Large intestine (tissue), 3 donors: ENCODE measurements around the gene ANKK1. TPM values are rescaled to one million over a fixed set of nuclear protein-coding genes. Genes with fewer than 3 reads are reported as not detected.

Experiments used
- DNase-seq, 2 donors: peaks; one replicate each; pipeline versions ENCODE4 v3.0.0 to v3.0.0-alpha.2; 2013
- H3K27ac ChIP-seq: one replicate; pipeline ENCODE4 v1.5.1; 2013; ENCODE audit warnings: low read length
- H3K27me3 ChIP-seq: 2 replicates; pipeline ENCODE4 v1.6.1; 2013; ENCODE audit warnings: low read length; ENCODE audit not compliant: control insufficient read depth, insufficient read depth
- H3K36me3 ChIP-seq: 2 replicates; pipeline ENCODE4 v1.6.1; 2013; ENCODE audit warnings: low read length; ENCODE audit not compliant: control insufficient read depth, insufficient read depth
- H3K4me1 ChIP-seq: one replicate; pipeline ENCODE4 v1.6.1; 2013; ENCODE audit warnings: low read length; ENCODE audit not compliant: control insufficient read depth, insufficient read depth
- H3K4me3 ChIP-seq: one replicate; pipeline ENCODE4 v1.5.1; 2013; ENCODE audit warnings: low read length
- H3K9me3 ChIP-seq: one replicate; pipeline ENCODE4 v1.6.1; 2013; ENCODE audit warnings: mild to moderate bottlenecking, low read depth, low read length, moderate library complexity; ENCODE audit not compliant: control insufficient read depth
- WGBS: methylation state at CpG from one replicate; pipeline ENCODE4 v1.1.5; 2013; ENCODE audit warnings: low lambda C conversion rate; ENCODE audit not compliant: insufficient coverage; 5-methylcytosine and 5-hydroxymethylcytosine counted together
- polyA plus RNA-seq: library from polyadenylated mRNA; unstranded; fragments of 120-200 nt; gene quantifications from one replicate; pipeline ENCODE4 v1.2.1, GENCODE V29; 2013

Gene ANKK1
- polyA plus RNA-seq, 1 donor = 0.27 TPM

GRCh38 chr11:113408206-113408605, 20.6 kb downstream of the ANKK1 start:
- Histone ChIP-seq H3K4me1 (no peaks in the 10 kb centered on the region), H3K9me3 (no peaks in the 10 kb centered on the region), H3K4me3 (no peak overlapping the region), H3K27ac (no peak overlapping the region), H3K36me3 (no peaks in the 10 kb centered on the region), H3K27me3 (peaks cover 4% of the 10 kb centered on the region)
- no peak for DNase-seq
- WGBS = 67% methylated on average over 2 of the region's 9 CpGs

DNA sequence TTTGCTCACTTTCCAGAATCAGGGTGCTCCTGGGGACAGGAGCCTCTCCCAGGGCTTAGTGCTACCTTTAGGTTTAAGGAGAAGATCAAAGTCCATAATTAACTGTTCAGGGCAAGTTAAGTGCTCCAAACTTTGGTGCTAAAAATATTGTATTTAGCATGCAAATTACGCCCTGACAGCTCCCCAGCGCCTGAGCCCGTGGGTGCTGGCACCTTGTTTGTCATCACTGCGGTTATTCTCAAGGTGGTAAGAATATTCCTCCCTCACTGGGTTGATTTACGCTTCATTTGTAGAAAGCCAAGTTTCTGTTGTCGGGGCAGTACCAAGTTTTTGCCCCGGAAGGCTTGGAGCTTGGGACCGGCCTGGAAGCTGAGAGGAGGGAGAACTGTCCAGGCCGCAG, 21.3 kb downstream of the ANKK1 start:
- no peak for DNase-seq
- Histone ChIP-seq H3K27ac (no peak overlapping the region), H3K4me1 (no peaks in the 10 kb centered on the region), H3K4me3 (no peak overlapping the region), H3K36me3 (no peaks in the 10 kb centered on the region), H3K9me3 (no peaks in the 10 kb centered on the region), H3K27me3 (peaks cover 4% of the 10 kb centered on the region)
- 87% methylated on average over 3 of the region's 9 CpGs for WGBS

DNA sequence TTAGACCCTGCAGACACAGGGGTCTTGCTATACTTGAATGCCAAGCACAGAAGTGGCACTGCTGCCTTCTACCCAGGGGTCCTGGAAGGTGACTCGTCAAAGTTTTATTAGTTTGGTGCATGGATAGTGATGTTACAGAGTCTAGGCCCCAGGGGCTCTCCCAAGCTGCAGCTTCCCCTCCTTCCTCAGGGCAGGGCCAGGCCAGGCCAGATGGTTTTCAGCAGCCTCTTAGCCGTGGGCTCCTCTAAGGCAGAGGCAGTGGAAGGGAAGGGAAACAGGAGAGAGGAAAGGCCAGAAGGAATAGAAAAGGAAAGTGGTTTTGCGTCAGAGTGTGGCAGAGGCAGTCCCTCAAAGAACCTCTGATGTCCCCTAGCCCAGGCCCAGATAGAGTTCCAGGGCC, 21.9 kb downstream of the ANKK1 start:
- H3K4me1 ChIP-seq = no peaks in the 10 kb centered on the region
- peaks cover under 1% of the 10 kb centered on the region for H3K27me3 ChIP-seq
- DNase-seq = no peak
- no peaks in the 10 kb centered on the region for H3K9me3 ChIP-seq
- no peak overlapping the region for H3K27ac ChIP-seq
- H3K36me3 ChIP-seq = no peaks in the 10 kb centered on the region
- H3K4me3 ChIP-seq = no peak overlapping the region
- no CpG with 5 or more reads among the region's 3 CpGs for WGBS

DNA sequence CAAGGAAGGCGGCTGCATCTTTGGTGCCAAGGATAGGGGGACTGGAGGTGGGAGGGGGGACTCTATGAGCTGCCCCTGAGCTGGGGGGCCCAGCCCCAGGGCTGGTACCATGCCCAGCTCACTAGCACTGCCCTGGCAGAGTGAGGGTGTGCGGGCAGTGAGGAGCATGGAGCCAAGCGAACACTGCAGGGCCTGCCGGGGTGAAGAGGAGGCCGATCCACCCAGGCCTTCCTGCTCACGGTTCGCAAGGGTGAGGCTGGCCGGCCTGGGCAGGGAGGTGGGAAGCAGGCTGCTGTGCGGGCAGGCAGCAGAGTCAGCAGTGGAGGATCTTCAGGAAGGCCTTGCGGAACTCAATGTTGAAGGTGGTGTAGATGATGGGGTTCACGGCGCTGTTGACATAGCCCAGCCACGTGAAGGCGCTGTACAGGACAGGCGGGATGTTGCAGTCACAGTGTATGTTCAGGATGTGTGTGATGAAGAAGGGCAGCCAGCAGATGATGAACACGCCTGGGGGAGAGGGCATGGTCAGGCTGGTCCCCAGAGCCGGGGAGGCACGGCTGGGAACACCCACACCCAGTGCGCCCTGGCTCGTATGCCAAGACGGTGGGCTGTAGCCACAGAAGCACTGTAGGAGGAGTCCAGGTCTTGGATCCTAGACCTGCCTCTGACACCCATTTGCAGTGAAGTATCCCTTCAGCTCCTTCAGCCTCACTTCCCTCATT, 23.0 kb downstream of the ANKK1 start:
- whole genome bisulfite sequencing = no CpG with 5 or more reads among the region's 21 CpGs
- H3K4me1 ChIP-seq = no peaks in the 10 kb centered on the region

DNA sequence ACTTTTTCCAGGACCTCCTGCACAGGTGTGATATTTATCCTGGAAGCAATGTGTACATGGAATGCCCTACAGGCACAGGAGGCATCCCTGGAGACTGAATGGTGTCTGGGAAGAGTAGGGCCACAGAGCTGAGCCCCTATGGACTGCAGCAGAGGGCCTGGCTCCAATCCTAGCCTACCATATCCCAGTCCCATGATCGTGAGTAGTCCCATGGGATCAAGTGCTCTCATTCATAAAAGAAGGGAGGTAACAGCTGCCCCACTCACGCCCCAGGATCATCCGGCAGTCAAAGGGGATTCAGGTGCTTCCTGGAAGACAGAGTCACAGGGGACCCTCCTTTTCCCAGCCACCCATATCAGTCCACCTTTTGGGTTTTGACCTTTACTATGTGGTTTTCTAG, 24.0 kb downstream of the ANKK1 start:
- DNase-seq = no peak
- no peaks in the 10 kb centered on the region for H3K9me3 ChIP-seq
- no CpG with 5 or more reads among the region's 3 CpGs for WGBS
- H3K27me3 ChIP-seq = no peaks in the 10 kb centered on the region
- H3K4me3 ChIP-seq = no peak overlapping the region
- H3K36me3 ChIP-seq = no peaks in the 10 kb centered on the region
- no peak overlapping the region for H3K27ac ChIP-seq
- H3K4me1 ChIP-seq = no peaks in the 10 kb centered on the region

More for the DNA sequence above, 23.0 kb downstream of the ANKK1 start:
- H3K36me3 ChIP-seq = no peaks in the 10 kb centered on the region
- H3K27ac ChIP-seq = no peak overlapping the region
- no peak overlapping the region for H3K4me3 ChIP-seq
- H3K27me3 ChIP-seq = no peaks in the 10 kb centered on the region
- H3K9me3 ChIP-seq = no peaks in the 10 kb centered on the region
- no peak for DNase-seq

- Histone ChIP-seq H3K4me1 (no peaks in the 10 kb centered on the region), H3K36me3 (no peaks in the 10 kb centered on the region), H3K27ac (no peak overlapping the region), H3K4me3 (no peak overlapping the region), H3K9me3 (no peaks in the 10 kb centered on the region), H3K27me3 (no peaks in the 10 kb centered on the region)
- DNase-seq = no peak
- no CpG with 5 or more reads among the region's 9 CpGs for WGBS
These were observed 25.1 kb downstream of the ANKK1 start for GRCh38 chr11:113412675-113413074.

DNA sequence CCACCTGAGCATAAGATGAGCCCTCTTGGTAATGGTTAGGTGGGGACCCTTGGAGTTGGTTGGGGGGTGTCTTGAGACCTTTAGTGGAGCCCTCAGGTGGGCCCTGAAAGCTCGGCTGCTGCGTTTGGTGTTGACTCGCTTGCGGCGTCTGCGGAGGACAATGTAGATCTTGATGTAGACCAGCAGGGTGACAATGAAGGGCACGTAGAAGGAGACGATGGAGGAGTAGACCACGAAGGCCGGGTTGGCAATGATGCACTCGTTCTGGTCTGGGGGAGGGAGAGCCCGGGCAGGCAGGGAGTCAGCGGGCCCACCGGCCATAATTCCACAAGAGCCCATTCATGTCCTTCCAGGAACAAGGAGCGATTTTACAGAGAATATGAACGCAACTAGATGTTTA, 27.8 kb downstream of the ANKK1 start:
- H3K4me1 ChIP-seq = no peaks in the 10 kb centered on the region

GRCh38 chr11:113417428-113417827, 29.8 kb downstream of the ANKK1 start:
- no peaks in the 10 kb centered on the region for H3K36me3 ChIP-seq
- H3K9me3 ChIP-seq = no peaks in the 10 kb centered on the region
- peaks cover 3% of the 10 kb centered on the region for H3K27me3 ChIP-seq
- WGBS = no CpG with 5 or more reads among the region's 2 CpGs
- H3K4me1 ChIP-seq = no peaks in the 10 kb centered on the region
- H3K27ac ChIP-seq = no peak overlapping the region
- H3K4me3 ChIP-seq = no peak overlapping the region
- no peak for DNase-seq

More for the DNA sequence above, 27.8 kb downstream of the ANKK1 start:
- Histone ChIP-seq H3K27ac (no peak overlapping the region), H3K27me3 (peaks cover 3% of the 10 kb centered on the region), H3K9me3 (no peaks in the 10 kb centered on the region), H3K4me3 (no peak overlapping the region), H3K36me3 (no peaks in the 10 kb centered on the region)
- no peak for DNase-seq
- WGBS = no CpG with 5 or more reads among the region's 16 CpGs

DNA sequence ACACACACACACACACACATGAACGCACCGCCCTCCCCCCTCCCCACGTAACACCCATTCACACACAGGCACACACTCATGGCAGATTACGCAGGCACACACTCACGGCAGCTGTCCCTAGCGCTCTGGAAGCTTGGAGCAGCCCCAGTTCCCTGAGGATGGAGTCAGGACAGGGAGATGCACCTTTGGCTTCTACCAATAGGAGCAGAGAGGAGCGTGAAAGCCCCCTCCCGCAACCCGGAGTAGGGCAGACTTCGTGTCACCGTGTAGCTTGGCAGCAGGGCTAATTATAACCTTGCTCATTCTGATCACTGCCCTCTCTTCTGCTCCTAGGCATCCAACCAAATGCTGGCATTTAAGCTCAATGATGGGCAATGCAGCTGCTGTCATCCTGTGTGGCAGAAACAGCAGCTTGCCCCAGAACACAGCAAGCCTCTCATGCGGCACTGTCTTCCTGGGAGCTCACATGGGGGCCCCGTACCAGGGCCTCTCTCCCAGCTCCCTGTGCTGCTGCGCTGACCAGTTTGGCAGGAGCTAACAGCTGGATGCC, 31.9 kb downstream of the ANKK1 start:
- H3K9me3 ChIP-seq = no peaks in the 10 kb centered on the region
- H3K27ac ChIP-seq = no peak overlapping the region
- no peak overlapping the region for H3K4me3 ChIP-seq
- DNase-seq = no peak
- no peaks in the 10 kb centered on the region for H3K4me1 ChIP-seq
- peaks cover 3% of the 10 kb centered on the region for H3K27me3 ChIP-seq
- no CpG with 5 or more reads among the region's 14 CpGs for WGBS
- H3K36me3 ChIP-seq = no peaks in the 10 kb centered on the region

DNA sequence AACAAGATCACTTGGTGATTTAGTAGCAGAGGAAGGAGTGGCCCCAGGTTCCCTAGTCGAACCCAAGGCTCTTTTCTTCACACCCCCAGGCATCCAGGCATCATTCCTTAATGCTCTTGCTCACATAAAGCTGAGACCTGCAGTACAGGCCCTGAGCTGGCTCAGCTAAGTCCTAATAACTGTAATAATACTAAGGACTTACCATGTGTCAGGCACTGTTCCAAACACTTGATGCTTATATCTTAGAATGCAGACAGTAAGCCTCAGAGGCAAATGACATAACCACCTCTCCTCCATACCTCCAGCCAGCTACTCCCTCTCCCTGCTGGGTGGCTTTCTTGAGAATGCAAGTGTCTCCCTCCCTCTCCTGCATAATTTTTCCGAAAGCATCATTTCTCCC, 33.2 kb downstream of the ANKK1 start:
- H3K9me3 ChIP-seq = no peaks in the 10 kb centered on the region
- H3K27me3 ChIP-seq = peaks cover 3% of the 10 kb centered on the region
- WGBS = no CpG with 5 or more reads among the region's 2 CpGs

GRCh38 chr11:113426686-113427085, 39.1 kb downstream of the ANKK1 start:
- DNase-seq = no peak
- Histone ChIP-seq H3K36me3 (no peaks in the 10 kb centered on the region), H3K27me3 (no peaks in the 10 kb centered on the region), H3K4me1 (no peaks in the 10 kb centered on the region), H3K27ac (no peak overlapping the region), H3K9me3 (no peaks in the 10 kb centered on the region), H3K4me3 (no peak overlapping the region)
- no CpG with 5 or more reads among the region's 6 CpGs for WGBS

More for the DNA sequence above, 33.2 kb downstream of the ANKK1 start:
- DNase-seq = no peak
- H3K4me1 ChIP-seq = no peaks in the 10 kb centered on the region
- no peak overlapping the region for H3K27ac ChIP-seq
- no peaks in the 10 kb centered on the region for H3K36me3 ChIP-seq
- H3K4me3 ChIP-seq = no peak overlapping the region
